Liver (tissue), 3 donors: ENCODE measurements around the gene CRK.

Source experiments
- CTCF ChIP-seq: fragments of 150-350 bp; IDR thresholded peaks from 2 replicates; pipeline ENCODE4 v1.5.1; 2017; ENCODE audit warnings: improper control_type of control experiment, low read depth, low read length; ENCODE audit not compliant: missing input control
- RAD21 ChIP-seq, 2 donors: IDR thresholded peaks; 2 replicates each; pipeline ENCODE4 v1.6.1; 2016; ENCODE audit warnings: antibody characterized with exemption in 2 of 2, mild to moderate bottlenecking in 2 of 2
- REST ChIP-seq: IDR thresholded peaks from 2 replicates; pipeline ENCODE4 v1.6.1; 2016; ENCODE audit warnings: antibody characterized with exemption, mild to moderate bottlenecking
- donor health status: healthy.
- donor health status: healthy.

- TF ChIP-seq CTCF (peak; percentile 58), RAD21 (IDR thresholded peaks at IDR 0.05) (peak; percentile 60 to 76), REST (peak; percentile 54)
These were observed 688 bp downstream of the CRK start for GRCh38 chr17:1455291-1455796.
